ENCODE results near the gene AMY2B. TPM values are rescaled to one million over a fixed set of nuclear protein-coding genes. Genes with fewer than 3 reads are reported as not detected.

Gene AMY2B
- total RNA-seq, 1 experiment from 2014 or later, result 1.1 TPM

GRCh38 chr1:103541431-103541830 is 30.0 kb upstream of the AMY2B start:
- CTCF ChIA-PET, result no interaction called here
- ATAC-seq (no peak), DNase-seq (ENCODE audit: low read depth, low spot score) (no peak)
- TF ChIP-seq, protein P1, sequence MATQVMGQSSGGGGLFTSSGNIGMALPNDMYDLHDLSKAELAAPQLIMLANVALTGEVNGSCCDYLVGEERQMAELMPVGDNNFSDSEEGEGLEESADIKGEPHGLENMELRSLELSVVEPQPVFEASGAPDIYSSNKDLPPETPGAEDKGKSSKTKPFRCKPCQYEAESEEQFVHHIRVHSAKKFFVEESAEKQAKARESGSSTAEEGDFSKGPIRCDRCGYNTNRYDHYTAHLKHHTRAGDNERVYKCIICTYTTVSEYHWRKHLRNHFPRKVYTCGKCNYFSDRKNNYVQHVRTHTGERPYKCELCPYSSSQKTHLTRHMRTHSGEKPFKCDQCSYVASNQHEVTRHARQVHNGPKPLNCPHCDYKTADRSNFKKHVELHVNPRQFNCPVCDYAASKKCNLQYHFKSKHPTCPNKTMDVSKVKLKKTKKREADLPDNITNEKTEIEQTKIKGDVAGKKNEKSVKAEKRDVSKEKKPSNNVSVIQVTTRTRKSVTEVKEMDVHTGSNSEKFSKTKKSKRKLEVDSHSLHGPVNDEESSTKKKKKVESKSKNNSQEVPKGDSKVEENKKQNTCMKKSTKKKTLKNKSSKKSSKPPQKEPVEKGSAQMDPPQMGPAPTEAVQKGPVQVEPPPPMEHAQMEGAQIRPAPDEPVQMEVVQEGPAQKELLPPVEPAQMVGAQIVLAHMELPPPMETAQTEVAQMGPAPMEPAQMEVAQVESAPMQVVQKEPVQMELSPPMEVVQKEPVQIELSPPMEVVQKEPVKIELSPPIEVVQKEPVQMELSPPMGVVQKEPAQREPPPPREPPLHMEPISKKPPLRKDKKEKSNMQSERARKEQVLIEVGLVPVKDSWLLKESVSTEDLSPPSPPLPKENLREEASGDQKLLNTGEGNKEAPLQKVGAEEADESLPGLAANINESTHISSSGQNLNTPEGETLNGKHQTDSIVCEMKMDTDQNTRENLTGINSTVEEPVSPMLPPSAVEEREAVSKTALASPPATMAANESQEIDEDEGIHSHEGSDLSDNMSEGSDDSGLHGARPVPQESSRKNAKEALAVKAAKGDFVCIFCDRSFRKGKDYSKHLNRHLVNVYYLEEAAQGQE (IDR thresholded peaks at IDR 0.05; ENCODE audit: insufficient read depth in 1 of 2, low read depth in 2 of 2, low read length in 1 of 2), result no peak
- TF ChIP-seq, protein P2, sequence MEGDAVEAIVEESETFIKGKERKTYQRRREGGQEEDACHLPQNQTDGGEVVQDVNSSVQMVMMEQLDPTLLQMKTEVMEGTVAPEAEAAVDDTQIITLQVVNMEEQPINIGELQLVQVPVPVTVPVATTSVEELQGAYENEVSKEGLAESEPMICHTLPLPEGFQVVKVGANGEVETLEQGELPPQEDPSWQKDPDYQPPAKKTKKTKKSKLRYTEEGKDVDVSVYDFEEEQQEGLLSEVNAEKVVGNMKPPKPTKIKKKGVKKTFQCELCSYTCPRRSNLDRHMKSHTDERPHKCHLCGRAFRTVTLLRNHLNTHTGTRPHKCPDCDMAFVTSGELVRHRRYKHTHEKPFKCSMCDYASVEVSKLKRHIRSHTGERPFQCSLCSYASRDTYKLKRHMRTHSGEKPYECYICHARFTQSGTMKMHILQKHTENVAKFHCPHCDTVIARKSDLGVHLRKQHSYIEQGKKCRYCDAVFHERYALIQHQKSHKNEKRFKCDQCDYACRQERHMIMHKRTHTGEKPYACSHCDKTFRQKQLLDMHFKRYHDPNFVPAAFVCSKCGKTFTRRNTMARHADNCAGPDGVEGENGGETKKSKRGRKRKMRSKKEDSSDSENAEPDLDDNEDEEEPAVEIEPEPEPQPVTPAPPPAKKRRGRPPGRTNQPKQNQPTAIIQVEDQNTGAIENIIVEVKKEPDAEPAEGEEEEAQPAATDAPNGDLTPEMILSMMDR (IDR thresholded peaks at IDR 0.05), result no peak
- TF ChIP-seq SIN3A (IDR thresholded peaks at IDR 0.05; ENCODE audit: borderline replicate concordance, insufficient read depth, low read depth, low read length) (no peak), POLR2AphosphoS5 (IDR thresholded peaks at IDR 0.05; ENCODE audit: low read depth, low read length) (no peak), TCF7L2 (IDR thresholded peaks at IDR 0.05; ENCODE audit: low read depth, low read length) (no peak)
- Histone ChIP-seq H3K9me3 (ENCODE audit: control insufficient read depth, insufficient read depth, low read depth, low read length) (no peaks in the 10 kb centered on the region), H3K4me3 (ENCODE audit: low read depth in 2 of 2, low read length in 2 of 2) (no peak overlapping the region), H3K27ac (ENCODE audit: low read length) (no peak overlapping the region), H3K4me1 (ENCODE audit: control insufficient read depth, insufficient read depth, low read length) (no peaks in the 10 kb centered on the region), H3K27me3 (ENCODE audit: control insufficient read depth, insufficient read depth, low read length) (no peaks in the 10 kb centered on the region), H3K36me3 (ENCODE audit: control insufficient read depth, insufficient read depth, low read length) (peaks cover 30% of the 10 kb centered on the region)
- BruUV-seq (replicated peaks), result no TSS peak
- in situ Hi-C loops (cut with HindIII; ENCODE audit: low pct_unique_long_range_greater_than_20kb, low sequenced_read_pairs) (no loop called here), intact Hi-C loops (cut with micrococcal nuclease; ENCODE audit: unreplicated experiment) (no loop called here)
- POLR2A ChIA-PET, result no interaction called here

DNA sequence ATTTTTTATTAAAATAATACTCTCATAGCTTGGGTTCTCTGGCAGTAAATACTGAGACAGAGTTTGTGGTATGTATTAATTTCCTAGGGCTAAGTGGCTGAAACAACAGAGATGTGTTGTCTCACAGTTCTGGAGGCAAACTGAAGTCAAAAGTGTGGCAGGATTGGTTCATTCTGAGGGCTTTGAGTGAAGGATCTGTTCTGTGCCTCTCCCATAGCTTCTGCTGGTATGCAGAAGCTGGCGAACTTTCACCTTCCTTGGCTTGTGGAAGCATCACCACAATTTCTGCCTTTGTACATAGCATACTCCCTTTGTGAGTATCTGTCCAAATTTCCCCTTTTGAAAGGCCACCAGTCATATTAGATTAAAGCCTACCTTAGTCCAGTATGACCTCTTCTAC is 24.9 kb upstream of the AMY2B start:
- DNase-seq (ENCODE audit: low read depth, low spot score) (no peak), ATAC-seq (no peak)
- TF ChIP-seq POLR2AphosphoS5 (IDR thresholded peaks at IDR 0.05; ENCODE audit: low read depth, low read length), result no peak
- no peak for TF ChIP-seq SIN3A (IDR thresholded peaks at IDR 0.05; ENCODE audit: borderline replicate concordance, insufficient read depth, low read depth, low read length)
- TF ChIP-seq, protein P1 (IDR thresholded peaks at IDR 0.05; ENCODE audit: insufficient read depth in 1 of 2, low read depth in 2 of 2, low read length in 1 of 2), result no peak
- TF ChIP-seq TCF7L2 (IDR thresholded peaks at IDR 0.05; ENCODE audit: low read depth, low read length), result no peak
- TF ChIP-seq, protein P2 (IDR thresholded peaks at IDR 0.05), result no peak
- no peaks in the 10 kb centered on the region for H3K9me3 ChIP-seq (ENCODE audit: control insufficient read depth, insufficient read depth, low read depth, low read length)
- no TSS peak for BruUV-seq (replicated peaks)
- POLR2A ChIA-PET, result no interaction called here
- CTCF ChIA-PET, result no interaction called here
- no peaks in the 10 kb centered on the region for H3K4me1 ChIP-seq (ENCODE audit: control insufficient read depth, insufficient read depth, low read length)
- no peak overlapping the region for H3K4me3 ChIP-seq (ENCODE audit: low read depth in 2 of 2, low read length in 2 of 2)
- no peaks in the 10 kb centered on the region for H3K27me3 ChIP-seq (ENCODE audit: control insufficient read depth, insufficient read depth, low read length)
- peaks cover 30% of the 10 kb centered on the region for H3K36me3 ChIP-seq (ENCODE audit: control insufficient read depth, insufficient read depth, low read length)
- in situ Hi-C loops (cut with HindIII; ENCODE audit: low pct_unique_long_range_greater_than_20kb, low sequenced_read_pairs) (no loop called here), intact Hi-C loops (cut with micrococcal nuclease; ENCODE audit: unreplicated experiment) (no loop called here)
- no peak overlapping the region for H3K27ac ChIP-seq (ENCODE audit: low read length)
